GM19395 (cell line): ENCODE measurements around the gene PCDHGA12.
A peak's percentile ranks its signal among the peaks of the same experiment; 100 is the strongest.
"Not testable (repeated sequence)": the region's sequence is repeated elsewhere in the genome, so short reads cannot be mapped to it uniquely, and the experiment has no call there.

Experiments used
- ATAC-seq: cut with Tn5 transposase; IDR thresholded peaks from one replicate; pipeline ENCODE4 v1.9.1; 2021; ENCODE audit warnings: mild to moderate bottlenecking, moderate library complexity; ENCODE audit not compliant: unreplicated experiment

Gene PCDHGA12

DNA sequence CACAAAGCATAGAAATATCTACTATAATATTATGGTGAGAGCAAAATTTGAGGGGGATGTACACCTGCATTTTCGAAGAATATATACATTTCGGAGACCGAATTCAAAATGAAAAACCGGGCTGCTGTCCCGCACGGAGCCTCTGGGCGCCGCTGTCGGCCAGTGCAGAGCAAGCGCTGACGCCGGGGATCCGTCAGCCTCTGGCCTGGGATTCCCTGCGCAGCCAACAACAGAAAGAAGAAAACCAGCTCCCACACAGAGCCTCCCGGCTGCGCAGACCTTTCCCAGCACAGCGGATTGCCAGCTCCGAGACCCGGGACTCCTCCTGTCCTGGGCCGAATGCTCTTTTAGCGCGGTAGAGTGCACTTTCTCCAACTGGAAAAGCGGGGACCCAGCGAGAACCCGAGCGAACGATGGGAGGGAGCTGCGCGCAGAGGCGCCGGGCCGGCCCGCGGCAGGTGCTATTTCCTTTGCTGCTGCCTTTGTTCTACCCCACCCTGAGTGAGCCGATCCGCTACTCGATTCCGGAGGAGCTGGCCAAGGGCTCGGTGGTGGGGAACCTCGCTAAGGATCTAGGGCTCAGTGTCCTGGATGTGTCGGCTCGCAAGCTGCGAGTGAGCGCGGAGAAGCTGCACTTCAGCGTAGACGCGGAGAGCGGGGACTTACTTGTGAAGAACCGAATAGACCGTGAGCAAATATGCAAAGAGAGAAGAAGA is 22.4 kb upstream of the PCDHGA12 start, which contains the start of gene PCDHGB6:
Gene PCDHGB6 (plus strand): TSS at position 232 of the 716 bp plus-strand sequence. CDS start 182 bp downstream, at position 414.
- ATAC-seq: peak; percentile 64

DNA sequence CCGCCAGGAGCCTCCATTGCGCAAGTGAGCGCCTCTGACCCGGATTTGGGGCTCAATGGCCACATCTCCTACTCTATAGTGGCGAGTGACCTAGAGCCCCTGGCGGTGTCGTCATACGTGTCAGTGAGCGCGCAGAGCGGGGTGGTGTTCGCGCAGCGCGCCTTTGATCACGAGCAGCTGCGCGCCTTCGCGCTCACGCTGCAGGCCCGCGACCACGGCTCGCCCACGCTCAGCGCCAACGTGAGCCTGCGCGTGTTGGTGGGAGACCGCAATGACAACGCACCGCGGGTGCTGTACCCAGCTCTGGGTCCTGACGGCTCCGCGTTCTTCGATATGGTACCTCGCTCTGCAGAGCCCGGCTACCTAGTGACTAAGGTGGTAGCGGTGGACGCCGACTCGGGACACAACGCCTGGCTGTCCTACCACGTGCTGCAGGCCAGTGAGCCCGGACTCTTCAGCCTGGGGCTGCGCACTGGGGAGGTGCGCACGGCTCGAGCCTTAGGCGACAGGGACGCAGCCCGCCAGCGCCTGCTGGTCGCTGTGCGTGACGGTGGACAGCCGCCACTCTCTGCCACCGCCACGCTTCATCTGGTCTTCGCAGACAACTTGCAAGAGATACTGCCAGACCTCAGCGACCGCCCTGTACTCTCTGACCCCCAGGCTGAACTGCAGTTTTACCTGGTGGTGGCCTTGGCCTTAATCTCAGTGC is 20.6 kb upstream of the PCDHGA12 start:
- no peak for ATAC-seq

DNA sequence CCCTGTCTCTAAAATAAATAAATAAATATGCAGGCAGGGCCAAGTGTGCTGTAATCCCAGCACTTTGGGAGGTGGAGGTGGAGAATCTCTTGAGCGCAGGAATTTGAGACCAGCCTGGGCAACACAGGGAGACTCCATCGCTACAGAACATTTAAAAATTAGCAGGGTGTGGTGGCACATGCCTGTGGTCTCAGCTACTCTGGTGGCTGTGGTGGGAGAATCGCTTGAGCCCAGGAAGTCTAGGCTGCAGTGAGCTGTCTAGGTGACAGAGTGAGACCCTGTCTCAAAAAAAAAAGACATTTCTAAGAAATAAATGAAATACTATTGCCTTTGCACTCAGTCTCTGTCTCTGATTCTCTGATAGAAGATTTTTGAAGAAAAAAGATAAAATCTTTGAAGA is 18.7 kb upstream of the PCDHGA12 start:
- ATAC-seq: no peak

DNA sequence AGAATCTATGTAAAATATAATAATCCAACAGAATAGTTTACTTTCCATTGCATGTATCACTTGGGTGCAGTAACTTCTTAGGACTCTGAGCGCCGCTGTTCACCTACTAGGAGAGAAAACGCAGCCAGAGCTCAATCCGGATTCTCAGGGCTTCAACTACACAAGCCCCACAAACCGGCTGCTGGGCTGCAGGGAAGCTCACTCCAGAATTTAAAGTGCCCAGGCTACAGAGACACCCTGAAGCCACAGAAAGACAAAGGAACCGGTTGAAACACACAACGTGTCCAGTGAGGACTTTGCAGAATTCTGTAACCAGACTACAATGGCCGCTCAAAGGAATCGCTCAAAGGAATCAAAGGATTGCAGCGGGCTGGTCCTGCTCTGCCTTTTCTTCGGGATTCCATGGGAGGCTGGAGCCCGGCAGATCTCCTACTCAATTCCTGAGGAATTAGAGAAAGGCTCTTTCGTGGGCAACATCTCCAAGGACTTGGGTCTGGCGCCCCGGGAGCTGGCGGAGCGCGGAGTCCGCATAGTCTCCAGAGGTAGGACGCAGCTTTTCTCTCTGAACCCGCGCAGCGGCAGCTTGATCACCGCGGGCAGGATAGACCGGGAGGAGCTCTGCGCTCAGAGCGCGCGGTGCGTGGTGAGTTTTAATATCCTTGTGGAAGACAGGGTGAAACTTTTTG is 17.3 kb upstream of the PCDHGA12 start, which contains the start of gene PCDHGA10:
Gene PCDHGA10 (plus strand): TSS at position 134 of the 686 bp plus-strand sequence. CDS start 189 bp downstream, at position 323.
- peak; percentile 81 for ATAC-seq

DNA sequence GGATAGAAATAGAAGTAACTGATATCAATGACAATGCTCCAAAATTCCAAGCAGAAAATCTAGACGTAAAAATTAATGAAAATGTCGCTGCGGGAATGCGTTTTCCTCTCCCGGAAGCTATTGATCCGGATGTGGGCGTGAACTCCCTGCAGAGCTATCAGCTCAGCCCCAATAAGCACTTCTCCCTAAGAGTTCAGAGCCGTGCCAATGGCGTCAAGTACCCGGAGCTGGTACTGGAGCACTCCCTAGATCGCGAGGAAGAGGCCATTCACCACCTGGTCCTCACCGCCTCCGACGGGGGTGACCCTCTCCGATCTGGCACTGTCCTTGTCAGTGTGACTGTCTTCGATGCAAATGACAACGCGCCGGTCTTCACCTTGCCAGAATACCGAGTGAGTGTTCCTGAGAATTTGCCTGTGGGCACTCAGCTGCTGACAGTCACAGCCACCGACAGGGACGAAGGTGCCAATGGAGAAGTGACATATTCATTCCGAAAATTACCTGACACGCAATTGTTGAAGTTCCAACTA is 16.7 kb upstream of the PCDHGA12 start:
- ATAC-seq: no peak

DNA sequence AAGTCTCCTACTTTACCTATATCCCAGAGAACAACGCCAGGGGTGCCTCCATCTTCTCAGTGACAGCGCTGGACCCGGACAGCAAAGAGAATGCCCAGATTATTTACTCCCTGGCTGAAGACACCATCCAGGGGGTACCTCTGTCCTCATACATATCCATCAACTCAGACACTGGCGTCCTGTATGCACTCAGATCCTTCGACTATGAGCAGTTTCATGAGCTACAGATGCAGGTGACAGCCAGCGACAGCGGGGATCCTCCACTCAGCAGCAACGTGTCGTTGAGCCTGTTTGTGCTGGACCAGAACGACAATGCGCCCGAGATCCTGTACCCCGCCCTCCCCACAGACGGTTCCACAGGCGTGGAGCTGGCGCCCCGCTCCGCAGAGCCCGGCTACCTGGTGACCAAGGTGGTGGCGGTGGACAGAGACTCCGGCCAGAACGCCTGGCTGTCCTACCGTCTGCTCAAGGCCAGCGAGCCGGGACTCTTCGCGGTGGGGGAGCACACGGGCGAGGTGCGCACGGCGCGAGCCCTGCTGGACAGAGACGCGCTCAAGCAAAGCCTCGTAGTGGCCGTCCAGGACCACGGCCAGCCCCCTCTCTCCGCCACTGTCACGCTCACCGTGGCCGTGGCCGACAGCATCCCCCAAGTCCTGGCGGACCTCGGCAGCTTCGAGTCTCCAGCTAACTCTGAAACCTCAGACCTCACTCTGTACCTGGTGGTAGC is 15.6 kb upstream of the PCDHGA12 start:
- ATAC-seq: not testable (repeated sequence)

DNA sequence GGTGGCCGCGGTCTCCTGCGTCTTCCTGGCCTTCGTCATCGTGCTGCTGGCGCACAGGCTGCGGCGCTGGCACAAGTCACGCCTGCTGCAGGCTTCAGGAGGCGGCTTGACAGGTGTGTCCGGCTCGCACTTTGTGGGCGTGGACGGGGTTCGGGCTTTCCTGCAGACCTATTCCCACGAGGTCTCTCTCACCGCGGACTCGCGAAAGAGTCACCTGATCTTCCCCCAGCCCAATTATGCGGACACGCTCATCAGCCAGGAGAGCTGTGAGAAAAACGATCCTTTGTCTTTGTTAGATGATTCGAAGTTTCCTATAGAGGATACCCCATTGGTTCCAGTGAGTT is 15.1 kb upstream of the PCDHGA12 start:
- not testable (repeated sequence) for ATAC-seq

DNA sequence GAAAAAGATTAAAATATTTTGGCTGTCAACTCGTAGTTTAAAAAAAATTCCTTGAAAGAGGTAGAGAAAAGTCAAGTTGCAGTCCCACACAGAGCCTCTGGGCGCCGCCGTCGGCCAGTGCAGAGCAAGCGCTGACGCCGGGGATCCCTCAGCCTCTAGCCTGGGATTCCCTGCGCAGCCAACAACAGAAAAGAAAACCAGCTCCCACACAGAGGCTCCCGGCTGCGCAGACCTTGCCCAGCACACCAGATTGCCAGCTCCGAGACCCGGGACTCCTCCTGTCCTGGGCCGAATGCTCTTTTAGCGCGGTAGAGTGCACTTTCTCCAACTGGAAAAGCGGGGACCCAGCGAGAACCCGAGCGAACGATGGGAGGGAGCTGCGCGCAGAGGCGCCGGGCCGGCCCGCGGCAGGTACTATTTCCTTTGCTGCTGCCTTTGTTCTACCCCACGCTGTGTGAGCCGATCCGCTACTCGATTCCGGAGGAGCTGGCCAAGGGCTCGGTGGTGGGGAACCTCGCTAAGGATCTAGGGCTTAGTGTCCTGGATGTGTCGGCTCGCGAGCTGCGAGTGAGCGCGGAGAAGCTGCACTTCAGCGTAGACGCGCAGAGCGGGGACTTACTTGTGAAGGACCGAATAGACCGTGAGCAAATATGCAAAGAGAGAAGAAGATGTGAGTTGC is 12.7 kb upstream of the PCDHGA12 start, which contains the start of gene PCDHGB7:
Gene PCDHGB7 (plus strand): TSS at position 184 of the 679 bp plus-strand sequence. CDS start 183 bp downstream, at position 367.
- ATAC-seq: peak; percentile 82

DNA sequence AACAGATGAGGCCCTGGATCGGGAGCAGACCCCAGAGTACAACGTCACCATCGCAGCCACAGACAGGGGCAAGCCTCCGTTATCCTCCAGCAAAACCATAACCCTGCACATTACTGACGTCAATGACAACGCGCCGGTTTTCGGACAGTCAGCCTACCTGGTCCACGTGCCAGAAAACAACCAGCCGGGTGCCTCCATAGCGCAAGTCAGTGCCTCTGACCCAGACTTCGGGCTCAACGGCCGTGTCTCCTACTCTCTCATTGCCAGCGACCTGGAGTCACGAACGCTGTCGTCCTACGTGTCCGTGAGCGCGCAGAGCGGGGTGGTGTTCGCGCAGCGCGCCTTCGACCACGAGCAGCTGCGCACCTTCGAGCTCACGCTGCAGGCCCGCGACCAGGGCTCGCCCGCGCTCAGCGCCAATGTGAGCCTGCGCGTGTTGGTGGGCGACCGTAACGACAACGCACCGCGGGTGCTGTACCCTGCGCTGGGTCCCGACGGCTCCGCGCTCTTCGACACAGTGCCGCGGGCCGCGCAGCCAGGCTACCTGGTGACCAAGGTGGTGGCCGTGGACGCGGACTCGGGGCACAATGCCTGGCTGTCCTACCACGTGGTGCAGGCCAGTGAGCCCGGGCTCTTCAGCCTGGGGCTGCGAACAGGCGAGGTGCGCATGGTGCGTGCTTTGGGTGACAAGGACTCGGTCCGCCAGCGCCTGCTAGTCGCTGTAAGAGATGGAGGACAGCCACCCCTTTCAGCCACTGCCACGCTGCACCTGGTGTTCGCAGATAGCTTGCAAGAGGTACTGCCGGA is 11.0 kb upstream of the PCDHGA12 start:
- no peak for ATAC-seq

DNA sequence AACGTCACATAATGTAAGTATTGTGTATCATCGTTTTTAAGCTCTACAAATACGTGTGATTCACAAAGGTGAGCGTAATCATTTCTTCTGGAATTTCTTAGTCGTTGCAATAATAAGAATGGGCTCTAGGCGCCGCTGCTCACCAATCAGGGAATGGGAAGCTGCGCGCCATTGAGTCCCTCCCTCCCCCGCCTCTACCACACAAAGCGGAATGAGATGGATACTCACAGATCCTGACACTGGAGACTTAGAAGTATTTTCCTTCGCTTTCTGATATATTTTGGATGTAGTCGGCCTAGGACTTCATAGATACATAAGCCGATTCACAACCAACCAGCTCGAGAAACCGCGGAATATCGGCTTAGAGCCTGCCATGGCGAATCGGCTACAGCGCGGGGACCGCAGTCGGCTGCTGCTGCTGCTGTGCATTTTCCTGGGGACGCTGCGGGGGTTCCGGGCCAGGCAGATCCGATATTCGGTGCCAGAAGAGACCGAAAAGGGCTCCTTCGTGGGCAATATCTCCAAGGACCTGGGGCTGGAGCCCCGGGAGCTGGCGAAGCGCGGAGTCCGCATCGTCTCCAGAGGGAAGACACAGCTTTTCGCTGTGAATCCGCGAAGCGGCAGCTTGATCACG is 9.3 kb upstream of the PCDHGA12 start, which contains the start of gene PCDHGA11:
Gene PCDHGA11 (plus strand): TSS at position 197 of the 634 bp plus-strand sequence. CDS start 177 bp downstream, at position 374.
- ATAC-seq: peak; percentile 48

DNA sequence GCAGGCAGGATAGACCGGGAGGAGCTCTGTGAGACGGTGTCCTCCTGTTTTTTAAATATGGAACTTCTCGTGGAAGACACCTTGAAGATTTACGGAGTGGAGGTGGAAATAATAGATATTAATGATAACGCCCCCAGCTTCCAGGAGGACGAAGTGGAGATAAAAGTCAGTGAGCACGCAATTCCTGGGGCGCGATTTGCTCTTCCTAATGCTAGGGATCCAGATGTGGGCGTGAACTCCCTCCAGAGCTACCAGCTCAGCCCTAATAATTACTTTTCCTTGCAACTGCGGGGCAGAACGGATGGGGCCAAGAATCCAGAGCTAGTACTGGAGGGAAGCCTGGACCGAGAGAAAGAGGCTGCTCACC is 8.8 kb upstream of the PCDHGA12 start:
- ATAC-seq: no peak

DNA sequence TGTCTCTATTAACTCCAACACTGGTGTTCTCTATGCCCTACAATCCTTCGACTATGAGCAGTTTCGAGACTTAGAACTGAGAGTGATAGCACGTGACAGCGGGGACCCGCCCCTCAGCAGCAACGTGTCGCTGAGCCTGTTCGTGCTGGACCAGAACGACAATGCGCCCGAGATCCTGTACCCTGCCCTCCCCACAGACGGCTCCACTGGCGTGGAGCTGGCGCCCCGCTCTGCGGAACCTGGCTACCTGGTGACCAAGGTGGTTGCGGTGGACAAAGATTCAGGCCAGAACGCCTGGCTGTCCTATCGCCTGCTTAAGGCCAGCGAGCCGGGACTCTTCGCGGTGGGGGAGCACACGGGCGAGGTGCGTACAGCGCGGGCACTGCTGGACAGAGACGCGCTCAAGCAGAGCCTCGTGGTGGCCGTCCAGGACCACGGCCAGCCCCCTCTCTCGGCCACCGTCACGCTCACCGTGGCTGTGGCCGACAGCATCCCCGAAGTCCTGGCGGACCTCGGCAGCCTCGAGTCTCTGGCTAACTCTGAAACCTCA is 7.5 kb upstream of the PCDHGA12 start:
- no peak for ATAC-seq

DNA sequence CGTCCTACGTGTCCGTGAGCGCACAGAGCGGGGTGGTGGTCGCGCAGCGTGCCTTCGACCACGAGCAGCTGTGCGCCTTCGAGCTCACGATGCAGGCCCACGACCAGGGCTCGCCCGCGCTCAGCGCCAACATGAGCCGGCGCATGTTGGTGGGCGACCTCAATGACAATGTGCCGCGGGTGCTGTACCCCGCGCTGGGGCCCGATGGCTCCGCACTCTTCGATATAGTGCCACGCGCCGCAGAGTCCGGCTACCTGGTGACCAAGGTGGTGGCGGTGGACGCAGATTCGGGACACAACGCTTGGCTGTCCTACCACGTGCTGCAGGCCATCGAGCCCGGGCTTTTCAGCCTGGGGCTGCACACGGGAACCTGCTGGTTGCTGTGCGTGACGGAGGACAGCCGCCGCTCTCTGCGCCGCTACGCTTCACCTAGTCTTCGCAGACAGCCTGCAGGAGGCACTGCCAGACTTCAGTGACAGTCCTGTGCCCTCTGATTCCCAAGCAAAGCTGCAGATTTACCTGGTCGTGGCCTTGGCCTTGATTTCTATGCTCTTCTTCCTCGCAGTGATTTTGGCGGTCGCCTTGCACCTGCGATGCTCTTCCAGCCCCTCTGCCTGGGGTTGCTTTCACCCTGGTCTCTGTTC is 2.4 kb upstream of the PCDHGA12 start:
- no peak for ATAC-seq

DNA sequence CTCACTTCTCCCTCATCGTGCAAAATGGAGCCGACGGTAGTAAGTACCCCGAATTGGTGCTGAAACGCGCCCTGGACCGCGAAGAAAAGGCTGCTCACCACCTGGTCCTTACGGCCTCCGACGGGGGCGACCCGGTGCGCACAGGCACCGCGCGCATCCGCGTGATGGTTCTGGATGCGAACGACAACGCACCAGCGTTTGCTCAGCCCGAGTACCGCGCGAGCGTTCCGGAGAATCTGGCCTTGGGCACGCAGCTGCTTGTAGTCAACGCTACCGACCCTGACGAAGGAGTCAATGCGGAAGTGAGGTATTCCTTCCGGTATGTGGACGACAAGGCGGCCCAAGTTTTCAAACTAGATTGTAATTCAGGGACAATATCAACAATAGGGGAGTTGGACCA is 979 bp downstream of the PCDHGA12 start:
- peak; percentile 65 for ATAC-seq

DNA sequence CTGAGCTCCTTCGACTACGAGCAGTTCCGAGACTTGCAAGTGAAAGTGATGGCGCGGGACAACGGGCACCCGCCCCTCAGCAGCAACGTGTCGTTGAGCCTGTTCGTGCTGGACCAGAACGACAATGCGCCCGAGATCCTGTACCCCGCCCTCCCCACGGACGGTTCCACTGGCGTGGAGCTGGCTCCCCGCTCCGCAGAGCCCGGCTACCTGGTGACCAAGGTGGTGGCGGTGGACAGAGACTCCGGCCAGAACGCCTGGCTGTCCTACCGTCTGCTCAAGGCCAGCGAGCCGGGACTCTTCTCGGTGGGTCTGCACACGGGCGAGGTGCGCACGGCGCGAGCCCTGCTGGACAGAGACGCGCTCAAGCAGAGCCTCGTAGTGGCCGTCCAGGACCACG is 2.0 kb downstream of the PCDHGA12 start:
- not testable (repeated sequence) for ATAC-seq

DNA sequence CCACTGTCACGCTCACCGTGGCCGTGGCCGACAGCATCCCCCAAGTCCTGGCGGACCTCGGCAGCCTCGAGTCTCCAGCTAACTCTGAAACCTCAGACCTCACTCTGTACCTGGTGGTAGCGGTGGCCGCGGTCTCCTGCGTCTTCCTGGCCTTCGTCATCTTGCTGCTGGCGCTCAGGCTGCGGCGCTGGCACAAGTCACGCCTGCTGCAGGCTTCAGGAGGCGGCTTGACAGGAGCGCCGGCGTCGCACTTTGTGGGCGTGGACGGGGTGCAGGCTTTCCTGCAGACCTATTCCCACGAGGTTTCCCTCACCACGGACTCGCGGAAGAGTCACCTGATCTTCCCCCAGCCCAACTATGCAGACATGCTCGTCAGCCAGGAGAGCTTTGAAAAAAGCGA is 2.4 kb downstream of the PCDHGA12 start:
- not testable (repeated sequence) for ATAC-seq

DNA sequence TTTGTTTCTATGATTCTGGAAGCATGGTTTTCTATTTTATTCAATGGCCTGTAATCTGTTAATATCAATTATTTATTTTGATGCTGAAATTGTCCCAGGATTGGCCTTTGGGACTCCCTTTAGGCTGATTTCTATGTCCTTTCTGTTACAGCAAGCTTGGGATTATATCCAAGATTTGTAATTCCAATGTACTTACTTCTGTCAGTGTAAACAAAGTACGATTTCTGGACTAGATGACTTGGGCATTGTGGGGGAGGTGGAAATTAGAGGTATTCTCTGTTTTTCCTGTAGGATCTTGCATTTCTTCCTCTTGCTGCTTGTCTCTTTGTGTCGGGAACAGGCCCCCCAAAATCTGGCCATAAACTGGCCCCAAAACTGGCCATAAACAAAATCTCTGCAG is 3.7 kb downstream of the PCDHGA12 start:
- ATAC-seq: no peak

DNA sequence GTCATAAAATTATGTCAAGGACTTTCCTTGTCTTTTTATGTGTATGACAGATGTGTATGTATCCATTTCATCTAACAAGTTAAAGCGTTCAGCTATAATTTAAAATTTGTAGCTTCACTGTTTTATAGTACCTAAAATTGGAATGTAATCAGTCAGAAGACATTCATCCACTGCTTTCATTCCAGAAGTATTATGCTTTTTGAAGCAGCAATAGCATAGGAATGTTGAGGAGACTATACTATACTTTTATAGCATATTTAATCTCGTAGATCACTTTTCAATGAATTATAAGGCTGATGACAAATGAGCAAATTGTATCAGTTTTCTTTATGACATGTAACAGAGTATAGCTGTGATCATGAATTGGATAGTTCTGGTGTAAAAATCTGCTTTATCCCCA is 6.9 kb downstream of the PCDHGA12 start:
- no peak for ATAC-seq
